Testis (tissue), 2 donors: Measurements from ENCODE around the gene RIMBP2.

Experiments
- CTCF ChIP-seq, 3 experiments: fragments of 450-650 bp in 2 of 3; fragments of 200-600 bp in 1 of 3; sonication (generic) in 1 of 3; IDR thresholded peaks; one replicate each; pipeline ENCODE4 v1.5.1; 2016 to 2019; ENCODE audit warnings: antibody characterized with exemption in 3 of 3, mild to moderate bottlenecking in 2 of 3, moderate library complexity in 1 of 3
- POLR2A ChIP-seq: fragments of 450-650 bp; IDR thresholded peaks from one replicate; pipeline ENCODE4 v1.6.1; 2017; ENCODE audit warnings: antibody characterized with exemption, mild to moderate bottlenecking, moderate library complexity

DNA sequence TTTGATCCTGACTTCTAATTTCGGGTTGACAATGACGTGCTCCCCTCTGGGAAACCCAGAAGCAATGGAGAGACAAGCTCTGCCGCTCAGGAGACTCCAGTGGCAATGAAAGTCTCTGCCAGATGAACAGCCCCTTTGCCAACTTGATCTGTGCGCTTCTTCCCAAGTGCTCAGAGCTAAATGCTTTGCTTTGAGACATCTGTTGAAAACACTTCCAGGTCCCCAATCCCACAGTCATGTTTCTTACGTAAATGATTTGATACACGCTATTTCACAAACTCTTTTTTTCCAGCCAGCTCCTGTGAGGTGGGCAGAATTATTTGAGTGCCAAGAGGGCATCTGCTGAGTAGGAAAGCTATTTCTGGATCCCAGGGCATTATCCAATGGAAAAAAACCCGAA, 147.6 kb downstream of the RIMBP2 start:
- TF ChIP-seq CTCF (IDR thresholded peaks at IDR 0.05): no peak
- TF ChIP-seq POLR2A: no peak
